ENCODE results near the gene RNASE8. TPM values are rescaled to one million over a fixed set of nuclear protein-coding genes. Genes with fewer than 3 reads are reported as not detected.

RNASE8 gene
- total and polyA plus RNA-seq, 2 of the 8 experiments (the other 6 are each of a cell fraction or from before 2014, with no cell fraction given): not detected

DNA sequence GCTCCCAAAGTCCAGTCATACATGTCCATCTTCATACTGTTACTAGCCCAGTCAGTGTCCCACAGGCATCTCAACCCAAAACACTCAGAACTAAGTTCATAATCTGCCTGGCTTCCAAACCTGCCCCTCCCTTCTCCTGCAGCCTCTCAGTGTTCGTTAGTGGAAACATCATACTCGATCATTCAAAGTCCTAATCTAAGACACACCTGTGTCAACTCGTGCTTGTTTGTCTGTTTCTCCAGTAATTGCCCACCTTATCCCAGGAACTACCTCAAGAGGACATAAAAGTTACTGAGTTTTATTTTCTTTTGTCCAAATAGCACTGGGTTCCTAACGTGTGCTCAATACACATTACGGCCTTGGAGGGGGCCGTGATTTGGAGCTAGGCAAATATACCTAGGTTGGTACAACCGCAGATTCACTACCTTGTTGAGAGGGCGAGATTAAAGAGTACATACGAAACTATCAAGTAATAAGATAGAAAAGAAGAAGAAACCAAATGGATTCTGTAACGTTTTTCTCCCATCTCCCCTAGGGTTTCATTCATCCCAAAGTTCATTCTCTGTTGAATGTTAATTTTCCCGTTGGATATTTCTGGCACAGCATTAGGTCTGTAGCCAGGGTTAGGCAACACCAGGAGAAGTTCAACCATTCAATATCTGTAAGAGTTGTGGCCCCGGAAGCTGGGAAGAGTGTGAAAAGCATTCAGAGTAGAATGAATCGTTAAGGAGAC lies 3.2 kb downstream of the RNASE8 start:
- no peaks in the 10 kb centered on the region for H3K79me2 ChIP-seq (ENCODE audit: control insufficient read depth in 1 of 2, insufficient read depth in 2 of 2, low read length in 2 of 2)
- no peak overlapping the region for H2BK12ac ChIP-seq (ENCODE audit: low read depth, low read length)
- H4K91ac ChIP-seq (replicated peaks; ENCODE audit: insufficient read length, low read length): no peak overlapping the region
- WGBS, 2 experiments (ENCODE audit: extremely low coverage in 1 of 2, insufficient coverage in 1 of 2, insufficient read length in 1 of 2, insufficient replicate concordance in 2 of 2, low coverage in 1 of 2, low lambda C conversion rate in 2 of 2, missing lambda C conversion rate in 1 of 2): 86% methylated on average over 13 of the region's 13 CpGs; no CpG with 5 or more reads in 1 of the 2 experiments
- no peak overlapping the region for H2AK5ac ChIP-seq (ENCODE audit: low read depth, low read length)
- H4K5ac ChIP-seq (ENCODE audit: insufficient read length, low read depth, low read length): no peak overlapping the region
- no peaks in the 10 kb centered on the region; a peak in 1 of 7 replicates for H3K27me3 ChIP-seq (replicated peaks in 1 of 4; ENCODE audit: control insufficient read depth in 3 of 4, extremely low read depth in 1 of 4, insufficient read depth in 3 of 4, low read length in 3 of 4)
- no peak overlapping the region for H3K9ac ChIP-seq (replicated peaks in 1 of 4; ENCODE audit: extremely low read depth in 1 of 4, low read depth in 3 of 4, low read length in 3 of 4)
- H3K4me2 ChIP-seq (ENCODE audit: insufficient read depth in 1 of 2, low read depth in 2 of 2, low read length in 2 of 2): no peak overlapping the region
- no peak overlapping the region for H3K27ac ChIP-seq (ENCODE audit: low read depth, low read length)
- POLR2A ChIA-PET (ENCODE audit: partially characterized antibody): interaction anchor here (3.7 kb wide), 1 partner anchor 11 kb away, joined by 17 read pairs; no protein-coding TSS in a partner anchor
- H3K36me3 ChIP-seq (ENCODE audit: control insufficient read depth in 2 of 4, insufficient read depth in 4 of 4, low read length in 3 of 4): no peaks in the 10 kb centered on the region
- no peak overlapping the region for H2BK20ac ChIP-seq (ENCODE audit: low read length)
- no peak overlapping the region for H2BK15ac ChIP-seq (ENCODE audit: low read length)
- H2AFZ ChIP-seq (ENCODE audit: low read length): no peak overlapping the region
- no peaks in the 10 kb centered on the region for H3K9me3 ChIP-seq (ENCODE audit: insufficient read depth in 2 of 2, low read depth in 1 of 2, low read length in 1 of 2)
- H3K14ac ChIP-seq (ENCODE audit: insufficient read length): no peak overlapping the region
- H3K4me1 ChIP-seq (replicated peaks in 1 of 4; ENCODE audit: control insufficient read depth in 3 of 4, insufficient read depth in 4 of 4, low read length in 3 of 4): no peaks in the 10 kb centered on the region; a peak in 2 of 7 replicates
- CTCF ChIA-PET (ENCODE audit: partially characterized antibody): interaction anchor here (0.7 to 2.5 kb wide), 4 partner anchors 17 to 46 kb away, joined by 3 to 8 read pairs (median 4); no protein-coding TSS in a partner anchor
- DNase-seq (ENCODE audit: low read depth in 1 of 2, low spot score in 2 of 2) (no peak), FAIRE-seq (no peak)
- no peak overlapping the region for H4K8ac ChIP-seq (ENCODE audit: extremely low read depth, insufficient read depth, low read length)
- H2BK5ac ChIP-seq (ENCODE audit: low read depth, low read length): no peak overlapping the region
- H3K56ac ChIP-seq (replicated peaks; ENCODE audit: insufficient read length, low read depth, low read length): no peak overlapping the region
- no peak overlapping the region for H2BK120ac ChIP-seq (replicated peaks; ENCODE audit: low read depth, low read length)
- no peaks in the 10 kb centered on the region for H4K20me1 ChIP-seq (replicated peaks in 1 of 2; ENCODE audit: control insufficient read depth in 1 of 2, insufficient read depth in 2 of 2, low read length in 2 of 2)
- H3K79me1 ChIP-seq (ENCODE audit: low read depth, low read length): no peaks in the 10 kb centered on the region
- no peak overlapping the region for H3K18ac ChIP-seq (ENCODE audit: extremely low read depth, low read length)
- H3K23ac ChIP-seq (ENCODE audit: insufficient read length): no peak overlapping the region
- H3K4me3 ChIP-seq (ENCODE audit: extremely low read depth in 1 of 4, insufficient read depth in 2 of 4, low read depth in 3 of 4, low read length in 4 of 4): no peak overlapping the region
- no peak overlapping the region for H3K4ac ChIP-seq (replicated peaks; ENCODE audit: insufficient read length, low read depth, low read length)
- no peaks in the 10 kb centered on the region for H3K23me2 ChIP-seq (ENCODE audit: low read depth, low read length)
- TF ChIP-seq TCF12 (IDR thresholded peaks at IDR 0.05; ENCODE audit: low read depth, low read length) (no peak), KDM1A (IDR thresholded peaks at IDR 0.05; ENCODE audit: borderline replicate concordance, low read length) (no peak)
